CD4-positive, alpha-beta T cell treated with Interleukin-15 for 4 hours (primary cell): ENCODE data around the gene MINPP1.
A peak's percentile ranks its signal among the peaks of the same experiment; 100 is the strongest.
"Not testable (repeated sequence)": the region's sequence is repeated elsewhere in the genome, so short reads cannot be mapped to it uniquely, and the experiment has no call there.

Experiments
- DNase-seq: peaks from one replicate; pipeline ENCODE4 v3.0.0-alpha.2; 2020; ENCODE audit warnings: low spot score

Gene MINPP1

DNA sequence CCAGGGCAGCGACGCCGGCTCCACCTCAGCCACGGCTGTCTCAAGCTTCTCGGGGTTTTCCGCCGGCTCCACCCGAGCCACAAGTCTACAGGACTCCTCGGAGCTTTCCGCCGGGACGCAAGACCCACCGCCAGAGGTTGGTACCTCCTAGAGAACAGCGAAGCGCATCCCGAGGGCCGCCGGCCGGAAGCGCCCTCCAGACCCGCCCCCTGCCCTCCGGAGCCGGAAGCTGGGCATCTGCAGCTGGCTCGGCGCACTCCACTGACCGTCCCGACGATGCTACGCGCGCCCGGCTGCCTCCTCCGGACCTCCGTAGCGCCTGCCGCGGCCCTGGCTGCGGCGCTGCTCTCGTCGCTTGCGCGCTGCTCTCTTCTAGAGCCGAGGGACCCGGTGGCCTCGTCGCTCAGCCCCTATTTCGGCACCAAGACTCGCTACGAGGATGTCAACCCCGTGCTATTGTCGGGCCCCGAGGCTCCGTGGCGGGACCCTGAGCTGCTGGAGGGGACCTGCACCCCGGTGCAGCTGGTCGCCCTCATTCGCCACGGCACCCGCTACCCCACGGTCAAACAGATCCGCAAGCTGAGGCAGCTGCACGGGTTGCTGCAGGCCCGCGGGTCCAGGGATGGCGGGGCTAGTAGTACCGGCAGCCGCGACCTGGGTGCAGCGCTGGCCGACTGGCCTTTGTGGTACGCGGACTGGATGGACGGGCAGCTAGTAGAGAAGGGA, at the start of gene MINPP1:
TSS of gene MINPP1 (plus strand) at position 254 of the 726 bp plus-strand sequence. CDS start at position 277, 23 bp downstream.
- DNase-seq, result peak; percentile 60

DNA sequence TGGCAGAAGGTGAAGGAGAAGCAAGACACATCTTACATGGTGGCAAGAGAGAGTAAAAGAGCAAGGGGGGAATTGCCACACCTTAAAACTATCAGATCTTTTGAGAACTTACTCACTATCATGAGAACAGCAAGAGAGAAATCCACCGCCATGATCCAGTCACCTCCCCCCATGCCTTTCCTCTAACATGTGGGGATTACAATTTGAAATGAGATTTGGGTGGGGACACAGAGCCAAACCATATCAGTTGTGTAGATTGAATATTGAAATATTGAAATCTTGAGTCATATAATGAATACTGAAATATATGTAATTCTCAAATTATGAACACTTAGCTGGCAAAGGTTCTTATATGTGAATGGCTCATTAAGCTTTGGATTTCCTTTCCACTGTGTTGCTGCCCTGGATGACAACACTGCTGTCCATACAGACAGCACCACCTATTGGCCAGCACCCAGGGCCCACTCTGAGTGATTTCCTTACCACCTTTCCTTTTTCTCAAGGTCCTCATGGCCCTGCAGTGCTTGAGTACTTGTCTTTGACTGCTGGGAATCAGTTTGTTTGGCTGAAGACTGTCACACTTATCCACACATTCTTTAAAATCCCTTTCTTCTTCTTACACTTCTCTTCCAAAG, 48.0 kb upstream of the MINPP1 start:
- DNase-seq, result not testable (repeated sequence)

- DNase-seq, result not testable (repeated sequence)
These were observed 42.9 kb upstream of the MINPP1 start for GRCh38 chr10:87461751-87462150.

DNA sequence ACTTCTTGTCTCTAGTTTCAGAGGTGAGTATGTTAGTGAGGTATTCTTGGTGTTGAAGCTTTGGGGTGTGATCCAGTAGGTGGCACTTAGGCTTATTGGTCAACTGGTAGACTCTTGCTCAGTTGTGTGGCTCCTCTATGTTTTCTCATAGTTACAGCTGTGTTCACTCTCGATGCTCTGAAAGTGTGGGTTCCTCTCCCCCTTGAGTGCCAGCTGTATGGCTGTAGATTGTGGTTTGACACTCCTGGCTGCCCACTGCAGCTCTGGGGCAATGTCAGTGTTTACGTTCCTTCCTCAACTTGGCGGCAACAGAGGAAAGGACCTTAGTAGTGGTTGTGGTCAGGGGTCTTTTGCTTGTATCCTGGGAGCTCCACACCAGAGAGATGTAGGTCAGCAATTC, 37.8 kb upstream of the MINPP1 start:
- not testable (repeated sequence) for DNase-seq

DNA sequence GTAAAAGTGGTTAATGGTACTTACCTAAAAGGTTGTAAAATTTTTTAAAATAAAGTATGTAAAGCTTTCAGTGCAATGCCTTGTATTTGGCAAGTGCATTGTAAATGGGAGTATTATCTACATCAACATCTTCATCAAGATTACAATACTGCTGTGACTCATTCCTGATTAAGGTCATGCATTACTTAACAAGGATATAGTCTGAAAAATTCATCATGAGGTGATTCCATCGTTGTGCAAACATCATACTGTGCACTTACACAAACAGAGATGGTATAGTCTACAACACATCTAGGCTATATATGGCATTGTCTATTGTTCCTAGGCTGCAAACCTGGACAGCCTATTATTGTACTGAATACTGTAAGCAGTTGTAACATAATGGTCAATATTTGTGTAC, 16.0 kb upstream of the MINPP1 start:
- not testable (repeated sequence) for DNase-seq

DNA sequence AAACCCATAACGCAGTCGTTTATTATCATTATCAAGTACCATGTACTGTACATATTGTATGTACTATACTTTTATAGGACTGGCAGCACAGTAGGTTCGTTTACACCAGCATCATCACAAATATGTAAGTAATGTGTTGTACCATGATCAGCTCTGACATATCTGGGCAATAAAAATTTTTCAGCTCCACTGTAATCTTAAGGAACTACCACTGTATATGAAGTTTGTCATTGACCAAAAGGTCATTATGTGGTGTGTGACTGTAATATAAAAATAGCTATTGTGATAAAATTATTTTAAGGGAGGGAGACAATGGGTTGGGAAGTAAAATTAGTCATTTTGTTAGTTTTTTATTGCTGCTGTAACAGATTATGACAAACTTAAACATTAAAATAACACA, 14.4 kb upstream of the MINPP1 start:
- DNase-seq, result not testable (repeated sequence)

- DNase-seq, result not testable (repeated sequence)
These were observed 12.2 kb upstream of the MINPP1 start for GRCh38 chr10:87492450-87492849.

- DNase-seq, result not testable (repeated sequence)
These were observed 9.2 kb upstream of the MINPP1 start for GRCh38 chr10:87495446-87495845.

GRCh38 chr10:87497386-87497785, 7.3 kb upstream of the MINPP1 start:
- not testable (repeated sequence) for DNase-seq

DNA sequence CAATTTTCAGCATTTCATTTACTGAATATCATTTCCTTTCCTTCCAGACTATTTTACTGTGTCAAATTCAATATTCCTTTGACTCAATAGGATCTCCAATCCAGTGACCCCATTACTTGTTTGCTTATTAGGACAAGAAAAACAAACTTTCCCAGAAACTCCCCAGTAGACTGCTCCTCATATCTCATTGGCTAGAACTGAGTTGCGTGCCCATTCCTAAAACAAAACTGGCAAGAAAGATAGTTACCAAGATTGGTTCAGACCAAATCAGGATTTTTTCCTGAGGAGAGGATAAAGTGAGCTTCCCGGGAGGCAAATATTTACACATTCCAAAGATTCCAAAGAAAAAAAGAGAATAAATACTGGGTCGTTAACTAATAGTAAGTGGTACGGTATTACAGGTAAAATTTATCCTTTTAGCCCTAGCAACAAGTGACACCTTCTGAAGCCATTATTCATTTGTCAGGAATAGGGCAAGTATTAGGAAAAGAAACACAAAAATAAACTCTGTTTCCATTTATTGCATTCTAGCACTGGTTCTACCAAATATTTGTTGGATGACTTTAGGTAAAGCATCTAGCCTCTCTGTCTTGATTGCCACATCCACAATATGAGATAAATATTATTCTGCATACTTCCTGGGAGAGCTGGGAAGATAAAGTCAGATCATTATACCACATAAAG, 6.4 kb upstream of the MINPP1 start:
- DNase-seq, result not testable (repeated sequence)

GRCh38 chr10:87500646-87501048, 4.0 kb upstream of the MINPP1 start:
- no peak for DNase-seq

DNA sequence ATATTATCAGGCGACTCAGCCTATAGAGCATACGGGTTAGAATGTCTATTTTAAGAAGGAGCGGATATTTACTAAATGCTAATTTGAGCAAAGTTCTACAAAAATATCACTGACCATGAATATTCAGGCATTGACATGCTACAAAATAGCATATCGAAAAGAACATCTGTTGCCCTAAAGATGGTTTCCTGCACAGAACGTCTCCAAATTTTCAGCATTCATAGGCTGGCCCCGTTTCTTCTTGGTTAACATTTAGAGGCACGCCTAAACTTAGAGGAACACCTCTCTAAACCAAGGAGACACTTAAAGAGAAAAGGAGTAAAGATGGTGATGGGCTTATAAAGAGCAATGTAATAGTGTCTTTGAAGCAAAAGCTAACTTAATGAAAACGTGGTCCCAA, 1.3 kb upstream of the MINPP1 start:
- no peak for DNase-seq

GRCh38 chr10:87503886-87504285, 807 bp upstream of the MINPP1 start:
- no peak for DNase-seq

GRCh38 chr10:87504307-87504639, 420 bp upstream of the MINPP1 start:
- no peak for DNase-seq

DNA sequence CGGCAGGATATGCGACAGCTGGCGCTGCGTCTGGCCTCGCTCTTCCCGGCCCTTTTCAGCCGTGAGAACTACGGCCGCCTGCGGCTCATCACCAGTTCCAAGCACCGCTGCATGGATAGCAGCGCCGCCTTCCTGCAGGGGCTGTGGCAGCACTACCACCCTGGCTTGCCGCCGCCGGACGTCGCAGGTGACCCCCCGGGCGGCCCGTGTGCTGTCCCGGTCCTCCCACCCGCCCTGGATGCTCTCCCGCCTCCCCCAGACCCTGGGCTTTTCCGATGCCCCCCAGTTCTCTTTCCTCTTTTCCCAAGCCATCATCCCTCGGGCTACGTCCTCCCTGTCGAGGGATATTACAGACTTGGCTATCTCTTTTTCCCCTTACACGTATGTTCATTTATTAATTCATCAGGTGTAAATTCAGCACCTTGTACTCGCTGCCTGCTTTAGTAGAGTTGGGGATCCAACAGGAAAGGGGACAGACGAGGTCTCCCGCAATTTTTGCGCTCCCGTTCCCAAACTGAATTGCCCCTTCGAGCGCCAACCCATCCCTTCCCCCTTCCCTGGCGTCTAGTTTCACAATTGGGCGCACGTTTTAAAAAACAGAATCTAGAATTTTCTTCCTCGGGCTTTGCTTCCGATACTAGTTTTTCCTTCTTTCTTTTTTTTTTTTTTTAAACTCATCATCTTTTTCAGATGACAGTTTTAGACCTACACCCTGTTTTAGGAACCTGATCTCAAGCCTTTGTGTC, 846 bp downstream of the MINPP1 start:
- peak; percentile 36 for DNase-seq

- no peak for DNase-seq
These were observed 2.3 kb downstream of the MINPP1 start for GRCh38 chr10:87506956-87507355.

DNA sequence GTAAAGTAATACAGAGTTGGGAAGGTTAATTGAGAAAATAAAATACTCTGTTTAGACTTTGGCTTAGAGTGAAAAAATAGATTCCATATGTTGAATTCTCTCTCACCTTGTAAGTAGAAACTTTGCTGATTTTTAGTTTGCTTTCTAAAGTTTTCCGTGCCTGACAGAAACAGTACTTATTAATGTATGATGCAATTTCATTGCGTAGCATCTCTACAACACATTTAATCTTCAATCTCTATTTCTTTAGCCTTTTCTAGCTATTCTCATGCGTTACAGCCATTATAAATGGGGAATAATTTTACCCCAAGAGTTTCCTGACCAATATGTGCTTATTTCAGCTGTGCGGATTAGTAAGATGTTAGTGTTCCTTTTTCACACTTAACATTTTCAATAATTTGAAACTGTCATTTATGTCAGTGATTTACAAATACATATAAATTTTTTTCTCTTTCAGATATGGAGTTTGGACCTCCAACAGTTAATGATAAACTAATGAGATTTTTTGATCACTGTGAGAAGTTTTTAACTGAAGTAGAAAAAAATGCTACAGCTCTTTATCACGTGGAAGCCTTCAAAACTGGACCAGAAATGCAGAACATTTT, 3.3 kb downstream of the MINPP1 start:
- no peak for DNase-seq

DNA sequence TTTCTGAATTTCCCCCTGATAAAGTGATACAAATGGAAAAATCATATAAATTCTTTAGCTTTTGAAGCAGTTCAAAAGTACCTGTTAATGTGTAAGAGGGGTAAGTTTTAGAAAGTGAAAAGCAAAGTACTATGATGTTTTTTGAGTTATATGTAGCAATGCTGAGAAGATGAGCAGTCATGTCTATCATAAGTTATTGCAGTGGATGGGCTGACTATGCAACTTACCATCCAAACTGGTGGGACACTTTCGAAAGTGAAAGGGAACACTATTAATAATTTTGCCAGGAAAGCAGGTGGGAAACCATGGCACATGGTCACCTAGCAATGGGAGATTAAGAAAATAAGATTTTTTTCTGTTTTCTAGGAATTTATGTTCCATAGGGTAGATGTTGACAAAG, 4.1 kb downstream of the MINPP1 start:
- DNase-seq, result no peak

GRCh38 chr10:87510025-87510424, 5.3 kb downstream of the MINPP1 start:
- DNase-seq, result no peak

GRCh38 chr10:87511526-87511925, 6.8 kb downstream of the MINPP1 start:
- no peak for DNase-seq

- no peak for DNase-seq
These were observed 14.2 kb downstream of the MINPP1 start for GRCh38 chr10:87518937-87519336.

- no peak for DNase-seq
These were observed 14.9 kb downstream of the MINPP1 start for GRCh38 chr10:87519582-87519981.
